Astrocyte (in vitro differentiated cells and primary cell): Measurements from ENCODE around the gene LZTR1. TPM values are rescaled to one million over a fixed set of nuclear protein-coding genes. Genes with fewer than 3 reads are reported as not detected.

ENCODE experiments used
- DNase-seq: peaks from one replicate; pipeline ENCODE4 v3.0.0-alpha.2; 2010; ENCODE audit warnings: low read depth
- FAIRE-seq: peaks from 2 replicates; lab custom pipeline; 2011; peaks lifted over from hg19 to GRCh38; lab: Jason Lieb, UNC
- H2AFZ ChIP-seq: 2 replicates; pipeline ENCODE4 v1.6.0; 2012; ENCODE audit warnings: low read depth, low read length, inconsistent platforms
- H3K27ac ChIP-seq: 2 replicates; pipeline ENCODE4 v1.5.1; 2011; ENCODE audit warnings: low read depth, low read length, inconsistent platforms
- H3K27me3 ChIP-seq: 2 replicates; pipeline ENCODE4 v1.6.0; 2011; ENCODE audit warnings: low read length, inconsistent platforms; ENCODE audit not compliant: insufficient read depth
- H3K36me3 ChIP-seq: 2 replicates; pipeline ENCODE4 v1.5.1; 2011; ENCODE audit warnings: low read length, inconsistent platforms; ENCODE audit not compliant: insufficient read depth
- H3K4me1 ChIP-seq: 2 replicates; pipeline ENCODE4 v1.5.1; 2011; ENCODE audit warnings: low read length, inconsistent platforms; ENCODE audit not compliant: insufficient read depth
- H3K4me2 ChIP-seq: 2 replicates; pipeline ENCODE4 v1.6.0; 2012; ENCODE audit warnings: low read length, inconsistent platforms
- H3K4me3 ChIP-seq: 2 replicates; pipeline ENCODE4 v1.5.1; 2011; ENCODE audit warnings: low read depth, mild to moderate bottlenecking, low read length, inconsistent platforms; ENCODE audit not compliant: insufficient read depth
- H3K79me2 ChIP-seq: 2 replicates; pipeline ENCODE4 v1.6.0; 2012; ENCODE audit warnings: mild to moderate bottlenecking, low read length, inconsistent platforms; ENCODE audit not compliant: insufficient read depth
- H3K9ac ChIP-seq: 2 replicates; pipeline ENCODE4 v1.6.0; 2012; ENCODE audit warnings: mild to moderate bottlenecking, low read length, inconsistent platforms
- H3K9me3 ChIP-seq: 2 replicates; pipeline ENCODE4 v1.5.1; 2012; ENCODE audit warnings: low read depth, mild to moderate bottlenecking, low read length, inconsistent platforms; ENCODE audit not compliant: insufficient read depth
- H4K20me1 ChIP-seq: 2 replicates; pipeline ENCODE4 v1.6.0; 2012; ENCODE audit warnings: low read length, inconsistent platforms; ENCODE audit not compliant: insufficient read depth
- H3K27ac Mint-ChIP-seq: one replicate; pipeline ENCODE4 v1.8.0; 2021; ENCODE audit warnings: mild to moderate bottlenecking, mixed read lengths; ENCODE audit not compliant: unreplicated experiment
- H3K27me3 Mint-ChIP-seq: one replicate; pipeline ENCODE4 v1.8.0; 2021; ENCODE audit warnings: low read depth, mixed read lengths; ENCODE audit not compliant: unreplicated experiment
- H3K36me3 Mint-ChIP-seq: one replicate; pipeline ENCODE4 v1.8.0; 2021; ENCODE audit warnings: low read depth, mixed read lengths; ENCODE audit not compliant: unreplicated experiment
- H3K4me1 Mint-ChIP-seq: one replicate; pipeline ENCODE4 v1.8.0; 2021; ENCODE audit warnings: low read depth, mixed read lengths; ENCODE audit not compliant: unreplicated experiment
- H3K4me3 Mint-ChIP-seq: one replicate; pipeline ENCODE4 v1.8.0; 2021; ENCODE audit warnings: mild to moderate bottlenecking, moderate library complexity, mixed read lengths; ENCODE audit not compliant: unreplicated experiment
- H3K9me3 Mint-ChIP-seq: one replicate; pipeline ENCODE4 v1.8.0; 2021; ENCODE audit warnings: mild to moderate bottlenecking, mixed read lengths; ENCODE audit not compliant: unreplicated experiment
- EZH2 ChIP-seq: IDR thresholded peaks from 2 replicates; pipeline ENCODE4 v1.6.1; 2012; ENCODE audit warnings: mild to moderate bottlenecking, low read length, inconsistent platforms; ENCODE audit not compliant: insufficient read depth
- total RNA-seq: library from RNA; stranded (reverse); gene quantifications from 2 replicates; pipeline ENCODE4 v1.2.1, GENCODE V29; 2021
- TF ChIP-seq, protein P1 (sequence below): IDR thresholded peaks from 2 replicates; pipeline ENCODE4 v1.5.1; 2011; ENCODE audit warnings: low read depth, mild to moderate bottlenecking, inconsistent platforms, low read length, moderate library complexity; ENCODE audit not compliant: insufficient read depth

LZTR1 gene
- total RNA-seq, 1 donor from 2014 or later: 62.0 TPM

DNA sequence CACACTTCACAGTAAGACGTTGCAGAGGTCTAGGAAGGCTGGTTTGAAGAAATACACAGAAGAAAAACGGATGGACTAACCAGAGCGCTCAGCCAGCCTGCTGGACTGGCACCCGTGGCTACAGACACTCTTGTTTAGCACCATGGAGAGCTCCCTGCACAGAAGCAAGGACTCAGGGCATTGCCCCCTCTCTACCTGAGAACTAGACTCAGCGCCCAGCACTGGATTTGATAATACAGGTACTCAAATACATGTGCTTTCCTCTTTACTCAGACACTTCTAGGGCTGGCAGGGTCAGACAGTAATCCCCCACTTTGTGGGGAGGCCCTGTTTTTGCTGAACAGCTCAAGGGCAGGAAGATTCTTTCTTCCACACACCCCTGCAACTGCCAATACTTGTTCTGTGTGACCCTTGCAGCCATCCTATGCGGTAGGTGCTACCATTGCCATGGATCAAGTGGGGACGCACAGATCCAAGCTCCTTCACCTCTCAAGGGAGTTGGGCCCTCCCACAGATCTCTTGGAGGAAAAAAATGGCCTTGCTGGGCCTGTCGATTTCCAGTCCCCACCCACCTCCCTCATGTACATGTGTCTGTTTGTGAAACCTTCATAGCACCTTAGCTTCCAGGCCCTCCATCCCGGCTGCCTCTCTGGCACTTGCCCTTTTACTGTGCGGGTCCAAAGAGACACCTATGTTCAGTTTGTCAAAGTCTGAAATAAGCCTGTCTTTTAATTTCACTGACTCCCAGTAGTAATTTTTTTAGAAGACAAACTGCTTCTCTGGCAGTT lies 27.7 kb downstream of the LZTR1 start:
- DNase-seq (peak; percentile 33), FAIRE-seq (no peak)
- Mint-ChIP-seq H3K27ac (no peak overlapping the region), H3K36me3 (no peaks in the 10 kb centered on the region), H3K4me1 (peaks cover 3% of the 10 kb centered on the region), H3K9me3 (no peaks in the 10 kb centered on the region), H3K27me3 (peaks cover 5% of the 10 kb centered on the region), H3K4me3 (no peak overlapping the region)
- Histone ChIP-seq H4K20me1 (no peaks in the 10 kb centered on the region), H3K36me3 (no peaks in the 10 kb centered on the region), H3K4me1 (peaks cover 13% of the 10 kb centered on the region), H3K9me3 (no peaks in the 10 kb centered on the region), H3K79me2 (no peaks in the 10 kb centered on the region), H3K27me3 (no peaks in the 10 kb centered on the region), H3K27ac (no peak overlapping the region), H3K4me3 (no peak overlapping the region), H3K4me2 (no peak overlapping the region), H2AFZ (no peak overlapping the region), H3K9ac (no peak overlapping the region)
- TF ChIP-seq, protein P1, sequence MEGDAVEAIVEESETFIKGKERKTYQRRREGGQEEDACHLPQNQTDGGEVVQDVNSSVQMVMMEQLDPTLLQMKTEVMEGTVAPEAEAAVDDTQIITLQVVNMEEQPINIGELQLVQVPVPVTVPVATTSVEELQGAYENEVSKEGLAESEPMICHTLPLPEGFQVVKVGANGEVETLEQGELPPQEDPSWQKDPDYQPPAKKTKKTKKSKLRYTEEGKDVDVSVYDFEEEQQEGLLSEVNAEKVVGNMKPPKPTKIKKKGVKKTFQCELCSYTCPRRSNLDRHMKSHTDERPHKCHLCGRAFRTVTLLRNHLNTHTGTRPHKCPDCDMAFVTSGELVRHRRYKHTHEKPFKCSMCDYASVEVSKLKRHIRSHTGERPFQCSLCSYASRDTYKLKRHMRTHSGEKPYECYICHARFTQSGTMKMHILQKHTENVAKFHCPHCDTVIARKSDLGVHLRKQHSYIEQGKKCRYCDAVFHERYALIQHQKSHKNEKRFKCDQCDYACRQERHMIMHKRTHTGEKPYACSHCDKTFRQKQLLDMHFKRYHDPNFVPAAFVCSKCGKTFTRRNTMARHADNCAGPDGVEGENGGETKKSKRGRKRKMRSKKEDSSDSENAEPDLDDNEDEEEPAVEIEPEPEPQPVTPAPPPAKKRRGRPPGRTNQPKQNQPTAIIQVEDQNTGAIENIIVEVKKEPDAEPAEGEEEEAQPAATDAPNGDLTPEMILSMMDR: no peak
- TF ChIP-seq EZH2: no peak

- H3K27ac Mint-ChIP-seq: no peak overlapping the region
- no peaks in the 10 kb centered on the region for H4K20me1 ChIP-seq
- no peak overlapping the region for H3K9ac ChIP-seq
- no peaks in the 10 kb centered on the region for H3K9me3 ChIP-seq
- no peak overlapping the region for H3K4me3 Mint-ChIP-seq
- H3K4me2 ChIP-seq: no peak overlapping the region
- H3K9me3 Mint-ChIP-seq: no peaks in the 10 kb centered on the region
- no peaks in the 10 kb centered on the region for H3K27me3 ChIP-seq
- DNase-seq (no peak), FAIRE-seq (no peak)
- H3K36me3 Mint-ChIP-seq: no peaks in the 10 kb centered on the region
- no peak overlapping the region for H2AFZ ChIP-seq
- H3K4me3 ChIP-seq: no peak overlapping the region
- no peaks in the 10 kb centered on the region for H3K79me2 ChIP-seq
- peaks cover 5% of the 10 kb centered on the region for H3K27me3 Mint-ChIP-seq
- H3K4me1 ChIP-seq: peaks cover 19% of the 10 kb centered on the region
- no peak for TF ChIP-seq EZH2
- TF ChIP-seq, protein P1: no peak
- no peaks in the 10 kb centered on the region for H3K36me3 ChIP-seq
- H3K27ac ChIP-seq: no peak overlapping the region
- H3K4me1 Mint-ChIP-seq: peaks cover 8% of the 10 kb centered on the region
These were observed 28.5 kb downstream of the LZTR1 start for GRCh38 chr22:21010426-21011113.
